ENCODE results near the gene SESTD1. TPM values are rescaled to one million over a fixed set of nuclear protein-coding genes. Genes with fewer than 3 reads are reported as not detected.

Gene SESTD1
- polyA plus RNA-seq, 3 donors: 25.3 to 44.4 (median 25.3) TPM

DNA sequence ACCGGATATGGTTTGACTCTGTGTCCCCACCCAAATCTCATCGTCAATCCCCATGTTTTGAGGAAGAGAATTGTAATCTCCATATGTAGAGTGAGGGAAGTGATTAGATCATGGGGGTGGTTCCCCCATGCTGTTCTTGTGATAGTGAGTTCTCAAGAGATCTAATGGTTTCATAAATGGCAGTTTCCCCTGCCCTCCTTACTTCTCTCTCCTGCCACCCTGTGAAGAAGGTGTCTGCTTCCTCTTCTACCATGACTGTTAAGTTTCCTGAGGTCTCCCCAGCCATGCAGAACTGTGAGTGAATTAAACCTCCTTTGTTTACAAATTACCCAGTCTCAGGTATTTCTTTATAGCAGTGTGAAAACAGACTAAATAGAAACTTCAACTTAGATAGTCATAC, 69.5 kb downstream of the SESTD1 start:
- no peaks in the 10 kb centered on the region for H3K4me1 ChIP-seq (ENCODE audit: control insufficient read depth in 1 of 2, insufficient read depth in 2 of 2, low read length in 2 of 2)
- peaks cover 2 to 14% of the 10 kb centered on the region in 2 donors for H3K36me3 ChIP-seq (replicated peaks in 1 of 2; ENCODE audit: control insufficient read depth in 1 of 2, insufficient read depth in 2 of 2, low read length in 2 of 2)
- Mint-ChIP-seq H3K27me3 (ENCODE audit: low read depth in 3 of 3) (no peaks in the 10 kb centered on the region), H3K4me1 (peaks cover 6% of the 10 kb centered on the region), H3K4me3 (no peak overlapping the region), H3K9me3 (peaks cover 28 to 46% (median 35%) of the 10 kb centered on the region in 7 donors), H3K36me3 (peaks cover 28 to 35% of the 10 kb centered on the region in 2 donors), H3K27ac (peak overlapping the region in 5 of 7 donors; percentile 18 to 61 (median 19))
- peaks cover 54% of the 10 kb centered on the region for H3K79me2 ChIP-seq (ENCODE audit: insufficient read depth, low read length)
- H4K20me1 ChIP-seq (ENCODE audit: insufficient read depth, low read length): peaks cover 54% of the 10 kb centered on the region
- H3K9me3 ChIP-seq (replicated peaks in 1 of 2; ENCODE audit: control insufficient read depth in 1 of 2, insufficient read depth in 1 of 2, low read length in 2 of 2): peaks cover 14 to 21% of the 10 kb centered on the region in 2 donors
- peak overlapping the region in 1 of 2 donors; percentile 22 for H3K27ac ChIP-seq (ENCODE audit: low read depth in 1 of 2, low read length in 2 of 2)
- no peak overlapping the region for H2AFZ ChIP-seq (ENCODE audit: insufficient read depth, low read depth, low read length, poor library complexity, severe bottlenecking)
- H3K4me2 ChIP-seq (replicated peaks; ENCODE audit: extremely low read depth, low read length, poor library complexity, severe bottlenecking): no peak overlapping the region
- TF ChIP-seq, protein P1, sequence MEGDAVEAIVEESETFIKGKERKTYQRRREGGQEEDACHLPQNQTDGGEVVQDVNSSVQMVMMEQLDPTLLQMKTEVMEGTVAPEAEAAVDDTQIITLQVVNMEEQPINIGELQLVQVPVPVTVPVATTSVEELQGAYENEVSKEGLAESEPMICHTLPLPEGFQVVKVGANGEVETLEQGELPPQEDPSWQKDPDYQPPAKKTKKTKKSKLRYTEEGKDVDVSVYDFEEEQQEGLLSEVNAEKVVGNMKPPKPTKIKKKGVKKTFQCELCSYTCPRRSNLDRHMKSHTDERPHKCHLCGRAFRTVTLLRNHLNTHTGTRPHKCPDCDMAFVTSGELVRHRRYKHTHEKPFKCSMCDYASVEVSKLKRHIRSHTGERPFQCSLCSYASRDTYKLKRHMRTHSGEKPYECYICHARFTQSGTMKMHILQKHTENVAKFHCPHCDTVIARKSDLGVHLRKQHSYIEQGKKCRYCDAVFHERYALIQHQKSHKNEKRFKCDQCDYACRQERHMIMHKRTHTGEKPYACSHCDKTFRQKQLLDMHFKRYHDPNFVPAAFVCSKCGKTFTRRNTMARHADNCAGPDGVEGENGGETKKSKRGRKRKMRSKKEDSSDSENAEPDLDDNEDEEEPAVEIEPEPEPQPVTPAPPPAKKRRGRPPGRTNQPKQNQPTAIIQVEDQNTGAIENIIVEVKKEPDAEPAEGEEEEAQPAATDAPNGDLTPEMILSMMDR (IDR thresholded peaks at IDR 0.05): no peak
- H3K27me3 ChIP-seq (ENCODE audit: control insufficient read depth in 2 of 2, insufficient read depth in 2 of 2, low read length in 2 of 2): no peaks in the 10 kb centered on the region
- no peak overlapping the region for H3K9ac ChIP-seq (ENCODE audit: insufficient read depth, low read length, poor library complexity, severe bottlenecking)
- no CpG with 5 or more reads among the region's 2 CpGs for WGBS (ENCODE audit: insufficient coverage)
- intact Hi-C loops (cut with micrococcal nuclease): no loop called here
- no peak overlapping the region for H3K4me3 ChIP-seq (replicated peaks in 1 of 3; ENCODE audit: low read depth in 2 of 3, low read length in 3 of 3)
- peak; percentile 3 to 60 (median 11) for DNase-seq

GRCh38 chr2:179193759-179194394, 70.8 kb downstream of the SESTD1 start:
- Histone ChIP-seq H3K9me3 (replicated peaks in 1 of 2; ENCODE audit: control insufficient read depth in 1 of 2, insufficient read depth in 1 of 2, low read length in 2 of 2) (peaks cover 14 to 34% of the 10 kb centered on the region in 2 donors), H3K79me2 (ENCODE audit: insufficient read depth, low read length) (peaks cover 67% of the 10 kb centered on the region), H3K4me3 (replicated peaks in 1 of 3; ENCODE audit: low read depth in 2 of 3, low read length in 3 of 3) (no peak overlapping the region), H3K27me3 (ENCODE audit: control insufficient read depth in 2 of 2, insufficient read depth in 2 of 2, low read length in 2 of 2) (no peaks in the 10 kb centered on the region), H4K20me1 (ENCODE audit: insufficient read depth, low read length) (peaks cover 66% of the 10 kb centered on the region), H3K36me3 (replicated peaks in 1 of 2; ENCODE audit: control insufficient read depth in 1 of 2, insufficient read depth in 2 of 2, low read length in 2 of 2) (peaks cover 2 to 27% of the 10 kb centered on the region in 2 donors), H2AFZ (ENCODE audit: insufficient read depth, low read depth, low read length, poor library complexity, severe bottlenecking) (no peak overlapping the region), H3K27ac (ENCODE audit: low read depth in 1 of 2, low read length in 2 of 2) (no peak overlapping the region), H3K4me2 (replicated peaks; ENCODE audit: extremely low read depth, low read length, poor library complexity, severe bottlenecking) (no peak overlapping the region), H3K4me1 (ENCODE audit: control insufficient read depth in 1 of 2, insufficient read depth in 2 of 2, low read length in 2 of 2) (no peaks in the 10 kb centered on the region), H3K9ac (ENCODE audit: insufficient read depth, low read length, poor library complexity, severe bottlenecking) (no peak overlapping the region)
- Mint-ChIP-seq H3K27ac (peak overlapping the region in 1 of 7 donors; percentile 51), H3K4me3 (no peak overlapping the region), H3K27me3 (ENCODE audit: low read depth in 3 of 3) (no peaks in the 10 kb centered on the region), H3K9me3 (peaks cover 30 to 45% (median 42%) of the 10 kb centered on the region in 7 donors), H3K4me1 (peaks cover 6% of the 10 kb centered on the region), H3K36me3 (peaks cover 39 to 47% of the 10 kb centered on the region in 2 donors)
- TF ChIP-seq, protein P1 (IDR thresholded peaks at IDR 0.05): no peak
- intact Hi-C loops (cut with micrococcal nuclease): no loop called here
- 100% methylated on average over 3 of the region's 3 CpGs for WGBS (ENCODE audit: insufficient coverage)
- DNase-seq: no peak

All from CD14-positive monocyte (primary cell).